ENCODE measurements around the gene MOB1A.
"Not testable (repeated sequence)": the region's sequence is repeated elsewhere in the genome, so short reads cannot be mapped to it uniquely, and the experiment has no call there.

Gene MOB1A

GRCh38 chr2:74178211-74179062 is at the start of gene MOB1A:
TSS of gene MOB1A (minus strand) at chr2:74178879. CDS start at chr2:74178674, 205 bp downstream.
- peak; percentile 99 for DNase-seq (ENCODE audit: low spot score)

GRCh38 chr2:74227646-74228045 is 49.0 kb upstream of the MOB1A start:
- no peak for DNase-seq (ENCODE audit: low spot score)

GRCh38 chr2:74226648-74227213 is 48.1 kb upstream of the MOB1A start:
- DNase-seq (ENCODE audit: low spot score): no peak

- no peak for DNase-seq (ENCODE audit: low spot score)
Measured at GRCh38 chr2:74225698-74226459, 47.2 kb upstream of the MOB1A start.

GRCh38 chr2:74223941-74224770 is 45.5 kb upstream of the MOB1A start:
- no peak for DNase-seq (ENCODE audit: low spot score)

- DNase-seq (ENCODE audit: low spot score): no peak
Measured at GRCh38 chr2:74222300-74222650, 43.6 kb upstream of the MOB1A start.

GRCh38 chr2:74221604-74222299 is 43.1 kb upstream of the MOB1A start:
- DNase-seq (ENCODE audit: low spot score): no peak

GRCh38 chr2:74221091-74221490 is 42.4 kb upstream of the MOB1A start:
- no peak for DNase-seq (ENCODE audit: low spot score)

- DNase-seq (ENCODE audit: low spot score): no peak
Measured at GRCh38 chr2:74219846-74220486, 41.3 kb upstream of the MOB1A start.

- DNase-seq (ENCODE audit: low spot score): no peak
Measured at GRCh38 chr2:74216642-74217041, 38.0 kb upstream of the MOB1A start.

GRCh38 chr2:74215771-74216170 is 37.1 kb upstream of the MOB1A start:
- DNase-seq (ENCODE audit: low spot score): not testable (repeated sequence)

GRCh38 chr2:74212702-74213410 is 34.2 kb upstream of the MOB1A start:
- DNase-seq (ENCODE audit: low spot score): no peak

GRCh38 chr2:74206180-74206688 is 27.6 kb upstream of the MOB1A start:
- DNase-seq (ENCODE audit: low spot score): no peak

- DNase-seq (ENCODE audit: low spot score): no peak
Measured at GRCh38 chr2:74205596-74205995, 26.9 kb upstream of the MOB1A start.

- DNase-seq (ENCODE audit: low spot score): no peak
Measured at GRCh38 chr2:74205113-74205512, 26.4 kb upstream of the MOB1A start.

- no peak for DNase-seq (ENCODE audit: low spot score)
Measured at GRCh38 chr2:74204436-74204835, 25.8 kb upstream of the MOB1A start.

- no peak for DNase-seq (ENCODE audit: low spot score)
Measured at GRCh38 chr2:74201596-74201995, 22.9 kb upstream of the MOB1A start.

- no peak for DNase-seq (ENCODE audit: low spot score)
Measured at GRCh38 chr2:74201196-74201595, 22.5 kb upstream of the MOB1A start.

GRCh38 chr2:74199871-74200305 is 21.2 kb upstream of the MOB1A start:
- peak; percentile 50 for DNase-seq (ENCODE audit: low spot score)

- DNase-seq (ENCODE audit: low spot score): no peak
Measured at GRCh38 chr2:74199275-74199701, 20.6 kb upstream of the MOB1A start.
